Measurements from ENCODE around the gene GJD4.

Gene GJD4

DNA sequence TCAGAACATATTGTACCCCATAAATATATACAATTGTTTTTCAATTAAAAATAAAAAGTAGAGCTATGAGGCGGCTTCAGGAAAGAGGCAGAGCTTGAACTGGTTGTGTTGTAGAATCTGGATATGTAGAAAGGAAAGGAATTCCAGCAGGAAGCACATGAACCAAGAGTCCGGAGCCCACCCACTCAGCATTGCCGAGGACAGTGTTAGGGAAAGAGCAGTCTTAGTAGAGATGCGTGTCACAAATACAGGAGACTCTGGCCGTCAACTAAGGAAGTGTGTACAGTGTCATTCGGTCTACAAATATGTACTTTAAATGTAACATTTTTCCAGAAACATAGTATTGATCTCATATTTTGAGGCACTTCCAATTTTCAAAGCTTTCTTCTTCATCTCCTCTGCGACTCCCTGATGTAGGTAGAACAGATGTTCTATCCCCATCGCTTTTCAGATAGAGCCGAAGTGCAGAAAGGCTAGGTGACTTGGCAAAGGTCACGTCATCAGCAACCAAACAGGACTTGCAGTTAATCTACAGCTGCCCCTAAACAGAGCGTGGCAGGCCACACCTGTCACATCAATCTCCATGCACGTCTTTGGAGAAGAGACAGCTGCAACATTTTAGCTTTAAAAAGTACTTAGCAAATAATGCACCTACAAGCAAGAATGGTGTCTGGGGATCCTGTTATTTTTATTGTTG, 25.3 kb upstream of the GJD4 start:
- no peak for DNase-seq

DNA sequence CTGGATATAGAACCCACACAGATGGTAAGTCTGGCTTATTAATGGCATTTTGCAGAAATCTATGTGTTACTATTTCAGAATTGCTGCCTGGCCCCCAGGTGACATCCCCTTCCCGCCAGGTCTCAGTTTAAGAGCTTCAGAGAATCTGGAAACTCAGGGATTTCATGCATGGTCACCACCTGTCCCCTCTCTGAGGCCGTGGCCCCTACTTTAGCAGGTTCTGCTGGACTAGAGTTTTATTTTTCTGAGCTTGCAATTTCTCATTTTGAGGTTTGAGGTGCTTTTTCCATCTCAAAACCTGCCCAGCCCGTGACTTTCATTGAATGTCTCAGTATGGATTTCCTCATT, 24.7 kb upstream of the GJD4 start:
- no peak for DNase-seq

DNA sequence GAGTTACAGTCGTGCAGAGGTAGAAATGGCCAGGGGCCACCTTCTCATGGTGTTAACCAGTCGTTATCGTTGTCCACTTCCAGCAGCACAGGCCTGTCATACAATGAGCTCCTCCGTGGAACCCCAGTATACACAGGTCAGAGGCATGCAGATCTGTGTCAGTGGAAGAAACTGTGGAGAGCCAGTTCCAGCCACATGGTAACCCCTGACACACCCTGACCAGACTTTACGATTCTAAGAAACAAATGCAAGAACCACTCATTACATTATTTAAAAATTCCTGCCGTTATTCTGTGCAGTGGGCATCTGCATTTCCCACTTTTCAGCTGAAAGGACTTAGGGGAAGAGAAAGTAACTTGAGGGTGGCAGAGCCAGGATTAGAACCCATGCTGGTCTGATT, 23.5 kb upstream of the GJD4 start:
- no peak for DNase-seq

DNA sequence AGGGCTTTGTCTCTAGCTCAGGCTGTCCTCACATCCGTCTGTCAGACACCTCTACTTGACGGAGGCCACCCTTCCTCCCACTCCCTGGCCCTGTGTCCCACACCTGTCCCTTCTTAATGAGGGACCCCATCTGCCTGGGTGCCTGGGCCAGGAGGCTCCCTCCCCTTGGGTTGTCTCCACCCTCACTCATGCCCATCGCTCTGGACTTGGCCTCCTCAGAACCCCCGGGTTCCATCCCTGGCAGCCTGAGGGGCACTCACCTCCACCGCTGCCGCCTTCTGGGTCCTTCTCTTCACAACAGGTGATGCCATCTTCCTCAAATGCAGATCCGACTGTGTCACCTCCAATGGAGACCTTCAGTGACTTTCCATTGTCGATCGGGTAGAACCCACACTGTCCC, 20.2 kb upstream of the GJD4 start:
- DNase-seq = no peak

DNA sequence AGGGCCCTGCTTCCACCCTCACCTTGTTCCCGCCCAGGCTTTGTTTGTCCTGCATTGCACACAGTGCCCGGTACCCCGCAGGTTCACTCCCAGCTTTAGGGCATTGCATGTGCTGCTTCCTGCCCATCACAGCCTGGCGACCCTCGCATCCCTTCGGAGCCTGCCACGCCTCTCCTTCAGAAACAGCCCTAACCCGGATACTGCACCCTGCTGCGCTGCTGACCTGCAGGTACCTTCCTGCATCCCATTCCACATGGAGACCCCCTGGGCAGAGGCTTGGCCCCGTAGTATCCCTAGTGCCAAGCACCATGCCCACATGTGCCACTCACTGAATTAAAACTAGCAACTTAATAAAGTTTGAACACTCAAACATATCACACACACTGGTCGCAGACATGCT, 19.8 kb upstream of the GJD4 start:
- DNase-seq = no peak

DNA sequence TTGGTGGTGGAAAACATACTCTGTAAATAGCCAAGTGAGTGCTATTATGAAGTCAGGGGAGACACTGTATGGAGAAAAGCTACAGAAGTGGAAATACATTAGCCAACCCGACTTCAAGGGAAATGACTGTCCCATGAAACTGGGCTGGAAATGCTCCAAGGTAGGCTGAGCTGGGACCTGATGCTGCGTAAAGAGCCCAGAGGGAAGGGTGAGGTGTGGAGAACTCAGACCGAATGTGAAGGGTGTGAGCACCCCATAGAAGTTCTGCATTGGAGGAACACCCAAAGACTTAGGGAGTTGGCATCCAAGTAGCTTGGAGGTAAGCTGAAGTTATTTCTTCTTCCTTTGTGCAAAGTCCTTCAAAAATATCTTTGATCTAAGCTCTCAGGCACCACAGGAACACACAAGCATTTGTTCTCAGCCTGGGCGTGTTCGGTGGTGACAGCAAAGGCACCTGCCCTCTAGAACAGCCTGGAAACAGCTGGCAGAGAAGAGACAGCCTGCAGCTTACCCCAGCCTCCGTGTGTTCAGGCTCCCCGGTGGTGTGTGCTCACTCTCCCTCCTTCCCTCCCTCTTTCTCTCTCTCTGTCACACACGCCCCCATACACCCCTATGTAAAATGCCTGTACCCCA, 19.1 kb upstream of the GJD4 start:
- no peak for DNase-seq

DNA sequence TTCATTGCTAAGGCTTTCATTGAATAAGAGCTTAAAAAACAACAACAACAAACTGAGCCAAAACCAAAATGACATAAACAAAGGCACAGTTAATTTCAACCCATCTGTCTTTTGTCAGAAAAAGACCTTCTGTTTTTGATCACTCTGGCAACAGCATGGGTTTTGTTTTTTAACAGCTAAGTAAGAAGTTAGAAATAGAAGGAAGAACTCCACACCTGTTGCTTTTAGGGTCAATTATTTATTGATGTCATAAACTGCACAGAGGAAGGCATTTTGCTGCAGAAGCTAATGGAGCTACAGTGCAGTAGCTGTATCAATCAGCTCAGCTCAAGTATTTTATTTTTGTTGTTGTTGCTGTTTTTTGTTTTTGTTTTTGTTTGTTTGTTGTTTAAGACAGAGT, 16.3 kb upstream of the GJD4 start:
- no peak for DNase-seq

DNA sequence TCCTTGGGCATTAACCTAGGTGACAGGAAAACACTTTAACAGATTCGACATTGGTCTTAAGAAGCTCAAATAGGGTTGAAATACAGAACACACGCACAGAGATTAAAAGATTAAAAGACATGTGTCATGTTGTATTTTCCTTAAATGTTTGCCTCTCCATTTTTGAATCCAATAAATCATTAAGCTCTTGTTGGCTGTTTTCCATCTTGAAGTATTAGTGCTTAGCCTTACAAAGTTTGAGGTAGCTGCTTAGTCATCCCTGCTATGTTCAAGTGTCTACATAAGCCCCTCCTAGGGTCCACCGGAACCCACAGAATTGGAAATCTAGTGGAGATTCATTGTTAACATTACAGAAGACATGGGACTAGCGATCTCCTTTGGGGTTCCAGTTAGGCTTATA, 12.7 kb upstream of the GJD4 start:
- DNase-seq = no peak

DNA sequence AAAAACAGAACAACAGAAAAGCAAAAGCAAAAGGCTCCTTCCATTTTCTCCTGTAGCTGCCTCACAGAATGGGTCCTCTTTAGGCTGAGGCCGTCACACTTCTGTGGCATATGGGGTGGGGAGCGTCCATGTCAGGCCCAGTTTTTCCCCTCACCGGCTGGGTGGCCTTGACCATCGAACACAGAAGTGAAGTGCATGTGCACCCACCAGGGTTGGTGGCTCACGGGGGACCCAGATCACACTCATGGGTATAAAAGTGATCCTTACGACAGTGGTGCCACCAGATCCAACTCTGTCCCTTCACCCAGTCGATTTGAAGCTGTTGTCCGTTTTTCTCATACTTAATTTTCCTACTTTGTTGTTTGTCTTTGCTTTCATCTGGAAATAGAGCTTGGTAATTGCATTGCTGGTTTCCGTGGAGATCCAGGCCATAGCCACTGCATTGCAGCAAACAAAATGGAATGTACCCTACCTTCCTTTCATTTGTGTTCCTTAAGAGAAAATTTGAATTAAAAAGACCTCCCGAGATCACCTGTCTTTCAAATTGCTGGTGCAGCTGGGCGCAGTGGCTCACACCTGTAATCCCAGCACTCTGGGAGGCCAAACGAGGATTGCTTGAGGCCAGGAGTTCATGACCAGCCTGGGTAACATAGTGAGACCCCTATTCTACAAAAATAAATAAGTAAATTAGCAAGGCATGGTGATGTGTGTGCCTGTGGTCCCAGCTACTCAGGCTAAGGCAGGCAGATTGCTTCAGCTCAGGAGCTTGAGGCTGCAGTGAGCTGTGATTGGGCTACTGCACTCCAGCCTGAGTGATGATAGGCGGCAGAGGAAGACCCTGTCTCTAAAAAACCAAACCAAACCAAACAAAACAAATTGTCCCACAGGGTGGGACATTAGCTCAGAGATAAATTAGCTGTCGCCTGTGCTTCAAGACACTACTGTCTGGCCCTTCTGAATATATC, 10.7 kb upstream of the GJD4 start:
- no peak for DNase-seq

DNA sequence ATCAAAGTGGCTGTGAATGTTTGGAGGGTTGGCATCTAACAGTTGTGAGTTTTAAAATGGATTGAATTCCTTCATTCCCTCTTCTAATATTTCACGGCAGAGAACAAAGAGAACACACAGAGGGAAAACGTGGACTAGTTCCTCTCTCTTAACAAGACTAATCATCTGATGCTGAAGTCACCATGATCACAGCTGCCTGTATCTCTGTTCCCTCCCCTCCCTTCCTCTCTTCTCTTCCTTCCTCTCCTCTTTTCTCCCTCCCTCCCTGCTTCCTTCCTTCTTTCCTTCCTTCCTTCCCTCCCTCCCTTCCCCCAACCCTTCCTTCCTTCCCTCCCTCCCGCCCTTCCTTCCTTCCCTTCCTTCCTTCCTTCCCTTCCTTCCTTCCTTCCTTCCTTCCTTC, 10.0 kb upstream of the GJD4 start:
- DNase-seq = no peak

DNA sequence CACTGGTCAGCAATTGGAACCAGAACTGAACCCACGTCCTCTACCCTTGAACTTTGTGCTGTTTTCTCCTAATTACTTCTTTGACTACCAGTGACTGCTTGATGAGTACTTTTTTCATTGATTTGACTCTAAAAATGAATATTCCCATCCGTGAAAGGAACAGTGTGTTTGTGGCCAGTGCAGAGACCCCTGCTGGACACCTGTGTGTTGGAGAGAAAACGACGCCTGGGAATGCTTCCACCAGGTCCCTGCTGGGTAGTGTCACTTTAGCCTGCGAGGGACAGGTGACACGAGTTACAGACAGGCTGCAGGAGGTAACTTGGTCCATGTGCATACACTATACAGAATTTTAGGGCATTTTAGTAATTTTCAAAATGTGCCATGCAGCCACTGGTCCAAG, 6.8 kb upstream of the GJD4 start:
- no peak for DNase-seq

DNA sequence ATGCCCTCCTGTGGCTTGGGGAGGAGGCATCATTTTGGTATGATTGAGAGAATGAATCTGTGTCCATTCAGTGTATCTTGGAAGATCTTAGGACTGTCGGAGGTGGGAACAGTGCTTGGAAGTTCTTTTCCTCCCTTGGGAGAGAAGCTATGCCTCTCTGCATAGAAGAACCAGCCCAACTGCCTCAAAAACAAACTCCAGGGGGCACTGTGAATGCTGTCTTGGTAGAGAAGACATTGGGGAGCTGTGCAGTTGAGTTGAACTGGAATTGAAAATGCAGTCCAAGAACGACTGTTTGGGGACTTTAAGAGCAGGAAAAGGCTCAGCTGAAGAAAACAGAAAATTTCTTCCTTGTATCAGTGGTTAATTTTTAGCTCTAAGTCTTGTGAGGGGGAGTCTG, 4.9 kb upstream of the GJD4 start:
- DNase-seq = no peak

DNA sequence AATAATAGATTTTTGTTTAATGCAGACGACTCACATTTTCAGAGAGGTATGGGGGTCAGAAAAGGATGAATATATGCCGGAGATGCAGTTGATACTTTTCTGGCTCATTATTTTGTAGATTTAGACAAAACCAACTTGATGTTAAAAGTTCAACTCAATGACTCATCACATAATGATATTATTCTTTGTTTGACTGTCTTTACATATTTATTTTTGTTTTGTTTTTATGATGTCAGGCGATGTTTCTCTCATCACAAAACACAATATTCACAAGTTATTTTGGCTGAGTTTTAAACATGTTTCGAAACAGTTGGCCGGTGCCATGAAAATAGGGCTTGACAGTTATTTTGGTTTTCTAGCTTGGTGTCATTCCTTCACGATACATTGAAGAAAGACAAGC, 1.3 kb downstream of the GJD4 start:
- DNase-seq = no peak

DNA sequence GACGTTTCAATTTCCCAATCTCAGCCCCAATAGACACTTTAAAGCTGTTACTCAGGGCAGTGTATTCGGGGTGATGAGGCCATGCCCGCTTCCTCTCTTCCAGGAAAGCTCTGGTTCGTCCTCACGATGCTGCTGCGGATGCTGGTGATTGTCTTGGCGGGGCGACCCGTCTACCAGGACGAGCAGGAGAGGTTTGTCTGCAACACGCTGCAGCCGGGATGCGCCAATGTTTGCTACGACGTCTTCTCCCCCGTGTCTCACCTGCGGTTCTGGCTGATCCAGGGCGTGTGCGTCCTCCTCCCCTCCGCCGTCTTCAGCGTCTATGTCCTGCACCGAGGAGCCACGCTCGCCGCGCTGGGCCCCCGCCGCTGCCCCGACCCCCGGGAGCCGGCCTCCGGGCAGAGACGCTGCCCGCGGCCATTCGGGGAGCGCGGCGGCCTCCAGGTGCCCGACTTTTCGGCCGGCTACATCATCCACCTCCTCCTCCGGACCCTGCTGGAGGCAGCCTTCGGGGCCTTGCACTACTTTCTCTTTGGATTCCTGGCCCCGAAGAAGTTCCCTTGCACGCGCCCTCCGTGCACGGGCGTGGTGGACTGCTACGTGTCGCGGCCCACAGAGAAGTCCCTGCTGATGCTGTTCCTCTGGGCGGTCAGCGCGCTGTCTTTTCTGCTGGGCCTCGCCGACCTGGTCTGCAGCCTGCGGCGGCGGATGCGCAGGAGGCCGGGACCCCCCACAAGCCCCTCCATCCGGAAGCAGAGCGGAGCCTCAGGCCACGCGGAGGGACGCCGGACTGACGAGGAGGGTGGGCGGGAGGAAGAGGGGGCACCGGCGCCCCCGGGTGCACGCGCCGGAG, 2.6 kb downstream of the GJD4 start:
- DNase-seq = no peak

DNA sequence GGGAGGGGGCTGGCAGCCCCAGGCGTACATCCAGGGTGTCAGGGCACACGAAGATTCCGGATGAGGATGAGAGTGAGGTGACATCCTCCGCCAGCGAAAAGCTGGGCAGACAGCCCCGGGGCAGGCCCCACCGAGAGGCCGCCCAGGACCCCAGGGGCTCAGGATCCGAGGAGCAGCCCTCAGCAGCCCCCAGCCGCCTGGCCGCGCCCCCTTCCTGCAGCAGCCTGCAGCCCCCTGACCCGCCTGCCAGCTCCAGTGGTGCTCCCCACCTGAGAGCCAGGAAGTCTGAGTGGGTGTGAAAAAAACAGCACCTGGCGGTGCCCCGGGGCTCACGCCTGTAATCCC, 3.2 kb downstream of the GJD4 start:
- no peak for DNase-seq

DNA sequence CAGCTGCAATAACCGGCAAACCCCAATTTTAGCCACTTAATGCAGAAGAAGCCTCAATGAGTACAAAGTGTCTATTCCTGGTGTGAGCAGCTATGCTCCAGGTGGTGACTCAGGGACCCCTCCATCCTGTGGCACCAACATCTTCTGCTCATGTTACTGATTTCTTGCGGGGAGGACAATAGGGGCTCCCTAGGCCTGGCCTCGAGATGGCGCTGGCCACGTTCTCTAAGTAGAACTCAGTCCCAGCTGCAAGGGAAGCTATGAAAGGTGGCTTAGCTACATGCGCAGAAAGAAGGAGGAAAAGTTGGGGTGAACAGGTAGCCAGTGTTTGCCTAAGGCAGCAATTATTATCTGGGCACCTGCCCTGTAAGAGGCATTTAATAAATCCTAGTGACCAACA, 6.6 kb downstream of the GJD4 start:
- no peak for DNase-seq

DNA sequence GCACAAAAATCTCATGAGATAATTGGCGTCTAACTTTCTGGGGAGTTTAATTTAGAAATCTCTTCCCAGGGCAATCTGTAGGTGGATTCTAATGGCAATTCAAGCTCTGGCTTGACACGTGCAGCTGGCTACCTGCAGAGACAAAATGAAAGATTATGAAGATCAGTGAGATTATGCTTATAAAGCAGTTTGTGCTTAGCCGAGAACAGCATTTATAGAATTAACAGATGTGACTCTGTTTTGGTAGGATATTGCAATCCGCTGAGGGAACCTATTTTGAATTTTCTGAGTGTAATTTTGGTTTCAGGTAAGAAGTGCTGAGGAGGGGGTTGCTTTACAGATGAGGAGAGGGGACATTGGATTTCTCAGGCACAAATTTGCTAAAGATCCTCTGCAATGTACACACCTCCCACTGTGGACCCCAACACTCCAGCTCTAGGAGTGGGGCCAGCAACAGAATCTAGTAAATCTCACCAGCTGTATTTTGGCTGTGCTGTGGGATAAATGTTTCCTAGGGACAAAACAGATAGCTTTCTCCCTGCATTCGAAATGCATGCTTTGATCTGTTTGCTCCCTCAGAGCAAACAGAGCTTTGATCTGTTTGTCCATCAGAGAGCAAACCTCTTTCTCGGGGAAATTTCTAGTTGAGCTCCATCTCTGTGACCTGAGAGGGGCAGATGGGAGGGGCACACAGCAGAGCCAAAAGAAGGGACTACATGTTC, 7.4 kb downstream of the GJD4 start:
- DNase-seq = no peak

DNA sequence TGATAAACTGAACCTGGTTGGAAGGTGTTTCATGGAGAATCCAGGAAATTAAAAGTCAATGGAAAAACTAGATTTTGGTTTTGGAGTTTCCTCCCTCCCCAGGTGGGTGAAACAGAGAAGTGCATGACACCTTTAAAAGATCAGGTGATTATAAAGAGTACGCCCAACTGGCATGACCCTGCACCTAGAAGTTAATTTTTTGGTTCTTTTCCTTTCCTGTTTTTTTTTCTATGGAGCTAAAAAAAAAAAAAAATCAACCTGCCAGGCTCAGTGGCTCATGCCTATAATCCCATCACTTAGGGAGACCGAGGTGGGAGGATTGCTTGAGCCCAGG, 7.9 kb downstream of the GJD4 start:
- DNase-seq = no peak

DNA sequence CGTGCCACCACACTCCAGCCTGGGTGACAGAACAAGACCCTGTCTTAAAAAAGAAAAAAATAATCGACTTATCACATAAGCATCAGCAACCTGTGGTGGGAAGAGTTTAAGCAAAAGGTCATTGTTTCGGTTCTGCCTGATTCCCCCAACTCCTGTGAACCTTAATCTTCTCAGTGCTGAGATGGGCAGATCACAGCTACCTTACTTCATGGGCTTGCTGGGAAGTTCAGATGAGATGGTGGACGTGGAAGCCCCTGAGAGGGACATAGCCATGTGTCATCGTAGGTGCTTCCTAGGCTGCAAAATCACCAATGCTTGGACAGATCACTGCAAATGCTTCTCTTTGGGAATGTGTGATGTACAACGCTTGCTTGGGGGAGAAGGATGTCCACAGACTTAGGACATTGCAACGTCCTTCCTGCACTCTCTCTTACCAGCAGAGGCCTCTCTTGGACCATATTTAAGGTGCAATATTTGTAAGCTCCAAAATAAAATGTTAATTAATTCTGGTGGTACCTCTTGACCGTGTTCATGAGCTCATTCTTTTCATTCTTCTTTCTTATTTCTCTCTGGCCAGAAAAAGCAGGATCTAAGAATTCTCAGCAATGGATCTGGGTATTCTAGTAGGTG, 8.6 kb downstream of the GJD4 start:
- no peak for DNase-seq

DNA sequence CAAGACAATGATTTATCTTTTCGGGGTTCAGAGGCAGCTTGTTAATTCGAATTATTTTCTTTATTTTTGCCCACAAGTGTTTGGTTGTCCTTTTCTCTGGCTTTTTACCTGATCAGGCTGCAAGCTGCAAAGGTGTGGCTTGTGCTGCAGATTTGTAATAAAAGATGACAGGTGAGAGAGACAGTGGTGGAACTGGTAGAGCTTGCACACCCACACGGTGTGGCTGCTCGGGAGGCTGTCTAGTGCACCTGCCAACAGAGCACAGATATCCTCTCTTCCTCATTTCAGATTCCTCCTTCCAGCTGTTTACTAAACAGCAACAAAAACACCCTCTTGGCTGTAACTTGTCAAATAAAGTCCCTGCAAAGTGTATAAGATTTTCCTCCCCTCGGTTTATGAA, 9.2 kb downstream of the GJD4 start:
- no peak for DNase-seq

DNA sequence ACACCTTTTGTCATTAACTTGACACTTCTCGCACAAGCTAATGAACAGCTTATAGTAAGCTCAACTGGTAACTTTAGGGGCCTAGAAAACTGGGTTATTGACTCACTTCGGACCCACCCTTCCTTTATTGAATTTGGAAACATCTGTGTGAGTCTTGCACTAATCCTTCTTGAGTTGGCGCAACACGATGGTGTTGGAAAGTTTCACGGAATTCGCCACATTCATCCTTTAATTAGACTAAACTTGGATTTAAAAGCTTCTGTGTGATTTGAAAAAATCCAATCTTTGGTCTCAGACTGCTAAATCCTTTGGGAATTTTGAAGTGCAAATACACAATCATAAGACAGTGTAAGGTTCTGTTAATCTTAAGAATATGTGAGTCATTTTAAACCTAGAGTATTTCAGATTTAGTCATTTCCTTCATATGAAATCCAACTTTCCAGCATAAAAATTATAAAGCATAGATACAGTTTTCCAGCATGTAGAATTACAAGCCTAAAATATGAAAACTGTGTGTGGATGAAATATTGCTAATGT, 21.9 kb downstream of the GJD4 start:
- no peak for DNase-seq

DNA sequence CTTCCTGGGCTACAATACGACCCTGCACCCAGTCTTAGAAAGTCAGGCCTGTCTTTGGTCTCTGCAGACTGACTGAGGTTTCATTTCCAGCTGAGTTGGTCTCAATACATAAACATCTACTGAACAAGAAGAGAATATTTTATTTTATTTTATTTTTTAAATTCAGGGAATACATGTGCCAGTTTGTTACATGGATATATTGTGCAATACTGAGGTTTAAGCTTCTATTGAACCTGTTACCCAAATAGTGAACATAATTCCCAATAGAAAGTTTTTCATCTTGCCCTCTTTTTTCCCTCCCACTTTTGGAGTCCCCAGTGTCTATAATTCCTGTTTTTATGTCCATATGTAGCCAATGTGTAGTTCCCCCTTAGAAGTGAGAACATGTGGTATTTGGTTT, 26.3 kb downstream of the GJD4 start:
- no peak for DNase-seq
